Measurements from ENCODE around the gene CNBP. TPM values are rescaled to one million over a fixed set of nuclear protein-coding genes. Genes with fewer than 3 reads are reported as not detected.
A peak's percentile ranks its signal among the peaks of the same experiment; 100 is the strongest.

CNBP gene
- total and polyA plus RNA-seq, 9 of the 15 experiments (the other 6 are each of a cell fraction or from before 2014, with no cell fraction given): 284 to 717 (median 412) TPM

- TF ChIP-seq ZBTB40 (IDR thresholded peaks at IDR 0.05) (peak; percentile 37; the same call in 1 of the 2 replicates), ZBTB40 (CRISPR knock-in tag; IDR thresholded peaks at IDR 0.05) (no peak), POLR2A (conservative IDR thresholded peaks at IDR 0.05) (0 out of 2 replicates have a peak, but pooled peaks have one; percentile 40), JUND (IDR thresholded peaks at IDR 0.05; ENCODE audit: borderline replicate concordance, low read depth, low read length) (peak; percentile 76), JUND (tag; IDR thresholded peaks at IDR 0.05; ENCODE audit: borderline replicate concordance, low read depth, low read length) (peak; percentile 60; the same call in 2 of the 3 replicates), NR2C2 (CRISPR knock-in tag; IDR thresholded peaks at IDR 0.05) (no peak), NR2C2 (tag; IDR thresholded peaks at IDR 0.05) (peak; percentile 41; the same call in 1 of the 2 replicates), TRIM25 (IDR thresholded peaks at IDR 0.05; ENCODE audit: borderline replicate concordance) (no peak), STAG1 (CRISPR knock-in tag; IDR thresholded peaks at IDR 0.05; ENCODE audit: borderline replicate concordance) (no peak), ZNF584 (CRISPR knock-in tag; IDR thresholded peaks at IDR 0.05; ENCODE audit: low read depth) (no peak), SMARCE1 (IDR thresholded peaks at IDR 0.05) (peak; percentile 73), OTX1 (CRISPR knock-in tag; IDR thresholded peaks at IDR 0.05) (no peak), KLF1 (tag; IDR thresholded peaks at IDR 0.05) (no peak), HDAC3 (IDR thresholded peaks at IDR 0.05; ENCODE audit: borderline replicate concordance, partially characterized antibody) (no peak), CXXC5 (CRISPR knock-in tag; IDR thresholded peaks at IDR 0.05) (peak; percentile 43), CTCF (IDR thresholded peaks at IDR 0.05 in 2 of 3, conservative IDR thresholded peaks at IDR 0.05 in 1 of 3; ENCODE audit: insufficient read depth in 2 of 3, low read depth in 1 of 3, low read length in 3 of 3) (peak in 1 of 3 experiments; percentile 26; a peak in 1 of 6 replicates)
These were observed 45.3 kb upstream of the CNBP start (continued) for GRCh38 chr3:129228891-129229585.

Data from K562 (cell line).